Uterus (tissue), 2 donors: ENCODE measurements around the gene HMGB2.

Source experiments
- CTCF ChIP-seq, 4 experiments: fragments of 200-600 bp in 2 of 4; fragments of 450-650 bp in 2 of 4; sonication (generic) in 2 of 4; IDR thresholded peaks; one replicate each; pipeline ENCODE4 v1.5.1; 2016 to 2019; ENCODE audit warnings: antibody characterized with exemption in 4 of 4, mild to moderate bottlenecking in 2 of 4, moderate library complexity in 1 of 4
- POLR2A ChIP-seq, 2 donors: fragments of 450-650 bp; IDR thresholded peaks; one replicate each; pipeline ENCODE4 v1.6.1; 2016; ENCODE audit warnings: antibody characterized with exemption in 2 of 2, mild to moderate bottlenecking in 1 of 2, moderate library complexity in 1 of 2

DNA sequence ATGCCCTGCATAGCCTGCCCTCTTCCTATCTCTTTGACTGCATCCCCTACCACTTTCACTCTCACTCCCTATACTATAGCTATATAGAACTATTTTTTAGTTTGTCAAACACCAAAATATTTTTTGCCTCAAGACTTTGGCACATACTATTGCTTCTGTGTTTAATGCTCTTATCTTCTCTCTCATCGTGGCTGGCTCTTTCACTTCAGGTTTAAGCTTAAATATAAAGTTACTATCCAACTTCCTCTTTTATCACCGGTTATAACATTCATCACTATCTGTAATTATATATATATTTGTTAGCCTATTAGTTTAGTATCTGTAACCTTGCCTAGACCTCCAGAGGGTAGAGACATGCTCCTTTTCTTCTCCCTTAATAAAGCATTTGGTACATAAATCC, 11.5 kb upstream of the HMGB2 start:
- no peak for TF ChIP-seq CTCF (IDR thresholded peaks at IDR 0.05)
- no peak for TF ChIP-seq POLR2A (IDR thresholded peaks at IDR 0.05)
